ENCODE measurements around the gene HLA-A. TPM values are rescaled to one million over a fixed set of nuclear protein-coding genes. Genes with fewer than 3 reads are reported as not detected.
"Not testable (repeated sequence)": the region's sequence is repeated elsewhere in the genome, so short reads cannot be mapped to it uniquely, and the experiment has no call there.

Gene HLA-A
- total RNA-seq, 1 donor from 2014 or later: 1,482 TPM

DNA sequence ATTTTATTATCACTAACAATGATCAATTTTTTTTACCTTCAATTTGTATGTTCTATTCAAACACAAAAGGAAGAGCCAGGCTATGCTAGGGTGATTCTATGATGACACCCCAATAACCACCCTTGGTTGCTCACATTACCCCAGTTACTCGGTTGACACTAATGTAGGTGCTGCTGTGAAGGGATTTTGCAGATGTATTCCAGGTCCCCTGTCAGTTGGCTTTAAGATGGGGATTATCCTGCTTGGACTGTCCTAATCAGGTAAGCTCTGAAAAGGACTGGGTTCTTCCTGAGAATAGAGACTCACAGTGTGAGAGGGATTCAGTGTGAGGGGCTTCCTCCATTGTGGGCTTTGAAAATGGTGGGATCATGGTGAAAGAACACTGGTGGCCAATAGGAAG, 11.9 kb downstream of the HLA-A start:
- no peak for DNase-seq (ENCODE audit: low spot score)
- Mint-ChIP-seq H3K27ac (no peak overlapping the region), H3K9me3 (no peaks in the 10 kb centered on the region), H3K4me3 (no peak overlapping the region), H3K27me3 (ENCODE audit: insufficient read depth) (peaks cover 5% of the 10 kb centered on the region), H3K4me1 (ENCODE audit: low read depth) (peaks cover 4% of the 10 kb centered on the region), H3K36me3 (ENCODE audit: low read depth) (peaks cover 3% of the 10 kb centered on the region)
- intact Hi-C loops (cut with micrococcal nuclease): no loop called here

DNA sequence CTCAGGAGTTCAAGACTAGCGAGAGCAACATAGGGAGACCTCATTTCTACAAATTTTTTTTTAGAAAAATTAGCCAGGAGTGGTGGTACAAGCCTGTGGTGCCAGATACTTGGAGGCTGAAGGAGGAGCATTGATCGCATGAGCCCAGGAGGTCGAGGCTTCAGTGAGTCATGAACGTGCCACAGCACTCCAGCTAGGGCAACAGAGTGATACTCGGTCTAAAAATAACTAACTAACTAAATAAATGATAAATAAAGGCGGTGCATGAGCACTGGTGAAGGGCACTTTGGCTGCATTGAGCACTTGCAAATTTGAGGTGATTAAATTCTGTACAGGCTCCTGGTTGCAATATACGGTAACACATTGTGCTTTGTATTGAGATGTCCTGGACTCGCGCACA, 13.5 kb downstream of the HLA-A start:
- no peaks in the 10 kb centered on the region for H3K9me3 Mint-ChIP-seq
- intact Hi-C loops (cut with micrococcal nuclease): no loop called here
- H3K4me3 Mint-ChIP-seq: no peak overlapping the region
- no peak for DNase-seq (ENCODE audit: low spot score)
- peaks cover 1% of the 10 kb centered on the region for H3K36me3 Mint-ChIP-seq (ENCODE audit: low read depth)
- H3K27ac Mint-ChIP-seq: no peak overlapping the region
- H3K4me1 Mint-ChIP-seq (ENCODE audit: low read depth): peaks cover 8% of the 10 kb centered on the region
- peaks cover 5% of the 10 kb centered on the region for H3K27me3 Mint-ChIP-seq (ENCODE audit: insufficient read depth)

DNA sequence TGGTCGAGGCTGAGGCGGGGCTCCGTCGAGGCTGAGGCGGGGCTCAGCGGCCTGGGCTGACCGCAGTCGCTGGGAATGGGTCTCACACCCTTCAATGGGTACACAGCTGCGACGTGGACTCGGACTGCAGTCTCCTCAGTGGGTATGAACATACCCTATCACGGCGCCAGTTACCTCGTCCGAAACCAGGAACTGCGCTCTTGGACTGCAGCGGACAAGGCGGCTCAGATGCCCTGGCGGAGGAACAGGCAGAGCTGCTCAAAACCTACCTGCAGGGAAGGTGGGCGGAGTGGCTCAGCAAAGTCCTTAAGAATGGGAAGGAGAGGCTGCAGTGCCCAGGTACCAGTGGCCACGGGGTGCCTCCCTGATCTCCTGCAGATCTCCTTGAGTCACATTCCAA, 14.2 kb downstream of the HLA-A start:
- H3K9me3 Mint-ChIP-seq: no peaks in the 10 kb centered on the region

DNA sequence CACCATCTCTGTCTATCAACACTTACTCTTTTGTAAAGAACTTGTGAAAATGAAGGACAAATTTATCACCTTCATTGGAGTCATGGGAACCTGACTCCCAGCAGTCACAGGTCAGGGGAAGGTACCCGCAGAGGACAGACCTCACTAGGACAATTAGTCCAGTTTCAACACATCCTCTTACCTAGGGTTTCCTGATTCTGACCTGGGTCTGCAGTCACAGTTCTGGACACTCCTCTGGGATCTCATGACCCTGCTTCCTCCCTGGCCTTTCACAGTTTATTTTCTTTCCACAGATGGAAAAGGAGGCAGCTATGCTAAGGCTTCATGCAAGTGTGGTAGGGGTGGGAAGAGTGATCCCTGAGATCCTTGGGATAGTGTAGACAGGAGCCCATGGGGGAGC, 15.7 kb downstream of the HLA-A start:
- H3K9me3 Mint-ChIP-seq: no peaks in the 10 kb centered on the region
- no peak for DNase-seq (ENCODE audit: low spot score)
- peaks cover 1% of the 10 kb centered on the region for H3K36me3 Mint-ChIP-seq (ENCODE audit: low read depth)
- no peak overlapping the region for H3K27ac Mint-ChIP-seq
- peaks cover 8% of the 10 kb centered on the region for H3K4me1 Mint-ChIP-seq (ENCODE audit: low read depth)
- no peak overlapping the region for H3K4me3 Mint-ChIP-seq
- H3K27me3 Mint-ChIP-seq (ENCODE audit: insufficient read depth): peaks cover 6% of the 10 kb centered on the region
- intact Hi-C loops (cut with micrococcal nuclease): no loop called here

More for the DNA sequence above, 14.2 kb downstream of the HLA-A start:
- peaks cover 1% of the 10 kb centered on the region for H3K36me3 Mint-ChIP-seq (ENCODE audit: low read depth)
- H3K4me3 Mint-ChIP-seq: no peak overlapping the region
- intact Hi-C loops (cut with micrococcal nuclease): no loop called here
- DNase-seq (ENCODE audit: low spot score): no peak
- peaks cover 8% of the 10 kb centered on the region for H3K4me1 Mint-ChIP-seq (ENCODE audit: low read depth)
- peaks cover 5% of the 10 kb centered on the region for H3K27me3 Mint-ChIP-seq (ENCODE audit: insufficient read depth)
- H3K27ac Mint-ChIP-seq: no peak overlapping the region

DNA sequence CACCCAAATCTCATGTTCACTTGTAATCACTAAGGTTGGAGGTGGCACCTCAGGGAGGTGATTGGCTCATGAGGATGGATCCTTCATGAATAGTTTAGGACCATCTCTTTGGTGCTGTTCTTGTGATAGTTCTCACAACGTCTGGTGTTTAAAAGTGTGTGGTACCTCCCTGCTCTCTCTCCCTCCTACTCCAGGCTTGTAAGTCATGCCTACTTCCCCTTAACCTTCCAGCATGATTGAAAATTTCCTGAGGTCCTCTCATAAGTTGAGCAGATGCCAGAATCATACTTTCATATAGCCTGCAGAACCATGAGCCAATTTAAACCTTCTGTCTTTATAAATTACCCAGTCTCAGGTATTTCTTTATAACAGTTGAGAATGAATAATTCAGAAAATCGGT, 16.6 kb downstream of the HLA-A start:
- Mint-ChIP-seq H3K27me3 (ENCODE audit: insufficient read depth) (peaks cover 6% of the 10 kb centered on the region), H3K9me3 (no peaks in the 10 kb centered on the region), H3K4me3 (no peak overlapping the region), H3K27ac (no peak overlapping the region), H3K36me3 (ENCODE audit: low read depth) (peaks cover 1% of the 10 kb centered on the region), H3K4me1 (ENCODE audit: low read depth) (peaks cover 11% of the 10 kb centered on the region)
- DNase-seq (ENCODE audit: low spot score): no peak
- intact Hi-C loops (cut with micrococcal nuclease): no loop called here

DNA sequence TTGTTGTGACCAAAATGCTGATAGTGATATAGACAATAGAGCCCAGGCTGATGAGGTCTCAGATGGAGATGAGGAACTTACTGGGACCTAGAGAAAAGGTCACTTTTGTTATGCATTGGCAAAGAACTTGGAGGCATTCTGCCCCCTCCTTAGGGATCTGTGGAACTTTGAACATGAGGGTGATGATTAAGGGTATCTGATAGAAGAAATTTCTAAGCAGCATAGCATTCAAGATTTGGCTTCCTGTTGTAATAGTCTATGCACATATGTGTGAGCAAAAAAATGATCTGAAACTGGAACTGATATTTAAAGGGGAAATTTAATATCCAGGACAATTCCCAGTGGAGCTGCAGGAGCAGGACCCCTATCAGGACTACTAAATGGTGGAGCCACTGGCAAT, 17.1 kb downstream of the HLA-A start:
- H3K27me3 Mint-ChIP-seq (ENCODE audit: insufficient read depth): peaks cover 6% of the 10 kb centered on the region
- peaks cover 17% of the 10 kb centered on the region for H3K4me1 Mint-ChIP-seq (ENCODE audit: low read depth)
- no peak for DNase-seq (ENCODE audit: low spot score)
- H3K27ac Mint-ChIP-seq: no peak overlapping the region
- peaks cover 1% of the 10 kb centered on the region for H3K36me3 Mint-ChIP-seq (ENCODE audit: low read depth)
- intact Hi-C loops (cut with micrococcal nuclease): no loop called here
- no peaks in the 10 kb centered on the region for H3K9me3 Mint-ChIP-seq
- H3K4me3 Mint-ChIP-seq: no peak overlapping the region

DNA sequence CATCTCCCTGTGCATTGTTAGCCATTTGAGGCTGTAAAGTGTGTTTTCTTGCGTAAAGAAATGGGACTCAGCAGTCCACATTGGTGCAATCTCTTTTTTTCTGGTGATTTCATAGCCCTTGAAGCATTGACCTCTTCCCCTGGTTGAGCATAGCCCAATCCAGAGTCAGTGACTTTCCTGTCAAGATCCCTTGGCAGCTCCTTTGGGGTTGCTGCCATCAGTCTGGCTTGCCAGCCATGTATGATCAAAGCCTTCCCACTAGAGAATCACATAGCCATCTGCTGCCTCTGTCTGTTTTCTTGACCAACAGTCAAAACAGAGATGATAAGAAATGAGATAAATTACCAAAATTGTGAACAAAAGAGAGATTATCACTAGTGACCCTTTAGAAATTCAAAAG, 19.6 kb downstream of the HLA-A start:
- peaks cover 4% of the 10 kb centered on the region for H3K27me3 Mint-ChIP-seq (ENCODE audit: insufficient read depth)
- peaks cover 6% of the 10 kb centered on the region for H3K36me3 Mint-ChIP-seq (ENCODE audit: low read depth)
- intact Hi-C loops (cut with micrococcal nuclease): no loop called here
- H3K4me1 Mint-ChIP-seq (ENCODE audit: low read depth): peaks cover 40% of the 10 kb centered on the region
- H3K27ac Mint-ChIP-seq: no peak overlapping the region
- no peak overlapping the region for H3K4me3 Mint-ChIP-seq
- no peak for DNase-seq (ENCODE audit: low spot score)
- no peaks in the 10 kb centered on the region for H3K9me3 Mint-ChIP-seq

DNA sequence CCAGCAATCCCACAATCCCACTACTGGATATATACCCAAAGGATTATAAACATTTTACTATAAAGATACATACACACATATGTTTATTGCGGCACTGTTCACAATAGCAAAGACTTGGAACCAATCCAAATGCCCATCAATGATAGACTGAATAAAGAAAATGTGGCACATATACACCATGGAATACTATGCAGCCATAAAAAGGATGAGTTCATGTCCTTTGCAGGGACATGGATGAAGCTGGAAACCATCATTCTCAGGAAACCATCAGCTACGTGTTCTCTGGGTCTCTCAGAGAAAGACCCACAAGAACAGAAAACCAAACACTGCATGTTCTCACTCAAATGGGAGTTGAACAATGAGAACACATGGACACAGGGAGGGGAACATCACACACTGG, 21.4 kb downstream of the HLA-A start:
- not testable (repeated sequence) for H3K36me3 Mint-ChIP-seq (ENCODE audit: low read depth); H3K27me3 Mint-ChIP-seq (ENCODE audit: insufficient read depth); H3K9me3 Mint-ChIP-seq; DNase-seq (ENCODE audit: low spot score); H3K27ac Mint-ChIP-seq
- intact Hi-C loops (cut with micrococcal nuclease): loop anchor here (2.0 kb wide), 1 partner anchor 103 kb away; the partner anchor contains the start of gene PPP1R11
- Mint-ChIP-seq H3K4me3 (peak overlapping the region; percentile 21), H3K4me1 (ENCODE audit: low read depth) (peaks cover 48% of the 10 kb centered on the region)

DNA sequence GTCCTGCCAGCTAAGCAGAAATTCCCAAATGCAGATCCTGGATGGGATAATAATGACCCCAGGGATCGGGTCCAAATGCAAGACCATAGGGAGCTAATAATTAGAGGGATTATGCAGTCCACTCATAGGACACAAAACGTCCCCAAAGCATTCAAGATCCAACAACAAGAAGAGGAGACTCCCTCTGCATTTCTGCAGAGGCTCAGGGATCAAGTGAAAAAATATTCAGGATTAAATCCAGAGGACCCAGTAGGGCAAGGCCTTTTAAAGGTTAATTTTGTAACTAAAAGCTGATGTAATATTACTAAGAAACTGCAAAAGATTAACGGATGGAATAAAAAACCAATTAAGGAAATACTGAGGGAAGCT, 22.2 kb downstream of the HLA-A start:
- Mint-ChIP-seq H3K27me3 (ENCODE audit: insufficient read depth) (peaks cover 1% of the 10 kb centered on the region), H3K4me3 (peak overlapping the region; percentile 92)
- intact Hi-C loops (cut with micrococcal nuclease): loop anchor here (2.0 kb wide), 1 partner anchor 102 kb away; the partner anchor contains the start of gene PPP1R11

DNA sequence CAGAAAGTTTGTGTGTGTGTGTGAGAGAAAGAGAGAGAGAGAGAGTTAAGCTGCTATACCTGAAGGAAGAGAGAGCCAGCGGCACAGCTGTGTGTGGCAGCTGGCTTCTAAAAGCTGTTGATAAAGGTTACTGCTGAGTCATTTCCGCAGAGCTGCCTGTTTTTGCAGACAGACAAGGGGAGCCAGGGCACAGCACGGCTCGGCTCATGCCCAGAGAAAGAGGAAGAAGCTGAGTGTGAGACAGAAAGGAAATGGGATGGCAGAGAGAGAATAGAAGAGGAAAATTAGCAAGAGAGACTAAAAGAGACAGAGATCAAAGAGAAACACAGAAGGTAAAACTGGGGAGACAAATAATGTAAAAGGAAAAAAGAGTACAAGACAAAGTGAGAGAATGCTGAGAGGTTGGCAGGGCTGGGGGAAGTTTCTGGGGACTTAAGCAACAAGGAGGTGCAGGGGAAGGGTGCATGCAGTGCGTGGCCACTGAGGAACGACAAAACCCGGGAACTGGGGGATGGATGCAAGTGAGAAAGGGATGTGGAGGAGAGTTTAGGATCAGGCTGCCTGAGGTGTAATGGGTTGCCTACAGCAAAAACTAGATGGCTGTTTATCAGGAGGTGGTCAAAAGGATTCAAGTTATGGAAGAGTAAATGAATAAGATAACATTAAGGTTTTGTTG, 22.7 kb downstream of the HLA-A start:
- Mint-ChIP-seq H3K27ac (peak overlapping the region; percentile 97), H3K4me3 (peak overlapping the region; percentile 92), H3K36me3 (ENCODE audit: low read depth) (peaks cover 6% of the 10 kb centered on the region), H3K27me3 (ENCODE audit: insufficient read depth) (peaks cover 1% of the 10 kb centered on the region), H3K4me1 (ENCODE audit: low read depth) (peaks cover 40% of the 10 kb centered on the region), H3K9me3 (no peaks in the 10 kb centered on the region)
- peak; percentile 76 for DNase-seq (ENCODE audit: low spot score)
- intact Hi-C loops (cut with micrococcal nuclease): loop anchor here (1.0 to 5.0 kb wide), 6 partner anchors 11 to 207 kb away; partner anchors contain the start of genes HLA-A and PPP1R11

More for the DNA sequence above, 22.2 kb downstream of the HLA-A start:
- peaks cover 6% of the 10 kb centered on the region for H3K36me3 Mint-ChIP-seq (ENCODE audit: low read depth)
- H3K9me3 Mint-ChIP-seq: no peaks in the 10 kb centered on the region
- H3K4me1 Mint-ChIP-seq (ENCODE audit: low read depth): peaks cover 42% of the 10 kb centered on the region
- H3K27ac Mint-ChIP-seq: peak overlapping the region; percentile 97
- DNase-seq (ENCODE audit: low spot score): no peak

DNA sequence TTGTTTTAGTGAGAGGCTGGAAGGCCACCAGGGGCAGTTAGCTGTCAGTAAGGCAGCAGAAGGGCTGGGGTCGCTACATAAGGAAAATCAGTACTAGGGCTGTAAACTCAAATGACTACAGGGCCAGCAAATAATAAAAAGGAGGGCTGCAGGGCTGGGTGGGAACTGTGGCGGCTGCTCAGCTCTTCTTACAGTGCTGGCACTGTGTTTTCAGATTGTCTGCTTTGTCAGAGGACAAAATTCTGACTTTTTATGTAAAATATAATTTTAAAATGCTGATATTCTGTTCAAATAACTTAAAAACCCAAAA, 23.2 kb downstream of the HLA-A start:
- intact Hi-C loops (cut with micrococcal nuclease): loop anchor here (1.0 to 5.0 kb wide), 6 partner anchors 11 to 207 kb away; partner anchors contain the start of genes HLA-A and PPP1R11
- H3K4me3 Mint-ChIP-seq: peak overlapping the region; percentile 92

DNA sequence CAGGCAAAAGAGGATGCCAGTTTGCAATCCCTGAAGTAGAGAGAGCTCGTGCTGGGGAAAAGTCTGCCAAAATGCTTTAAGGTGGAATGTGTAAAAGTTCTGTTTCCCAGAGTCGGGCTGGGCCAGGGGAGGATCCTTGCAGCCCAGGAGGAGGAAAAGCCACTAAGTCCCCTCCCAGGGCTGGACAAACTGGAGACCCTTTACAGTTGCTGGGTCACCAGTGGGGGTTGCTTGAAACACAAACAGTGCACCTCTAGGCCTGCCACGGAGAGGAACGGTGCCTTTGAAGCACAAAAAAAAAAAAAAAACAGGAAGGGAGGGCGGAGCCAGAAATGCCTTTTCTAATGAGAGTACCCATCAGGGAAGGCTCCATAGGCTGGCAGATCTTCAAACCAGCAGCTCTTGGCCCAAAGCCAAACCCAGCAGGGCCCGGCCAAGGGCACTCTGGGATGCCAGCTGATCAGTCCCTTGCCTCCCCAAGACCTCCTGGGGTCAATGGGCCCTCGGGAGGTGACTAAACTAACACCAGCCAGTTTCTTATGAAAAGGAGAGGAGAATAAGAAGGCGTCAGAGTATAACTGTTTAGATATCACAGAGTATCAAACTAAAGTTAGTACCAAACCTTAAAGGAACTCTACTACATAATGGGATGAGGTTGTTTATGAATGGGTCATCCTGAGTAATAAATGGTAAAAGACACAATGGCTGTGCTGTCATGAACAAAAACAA, 23.7 kb downstream of the HLA-A start:
- H3K4me3 Mint-ChIP-seq: peak overlapping the region; percentile 92
- peak overlapping the region; percentile 97 for H3K27ac Mint-ChIP-seq
- peaks cover 40% of the 10 kb centered on the region for H3K4me1 Mint-ChIP-seq (ENCODE audit: low read depth)
- intact Hi-C loops (cut with micrococcal nuclease): loop anchor here (1.0 to 5.0 kb wide), 7 partner anchors 10 to 206 kb away; partner anchors contain the start of genes HLA-A and PPP1R11
- no peaks in the 10 kb centered on the region for H3K9me3 Mint-ChIP-seq
- H3K27me3 Mint-ChIP-seq (ENCODE audit: insufficient read depth): peaks cover 1% of the 10 kb centered on the region
- peaks cover 5% of the 10 kb centered on the region for H3K36me3 Mint-ChIP-seq (ENCODE audit: low read depth)
- peak; percentile 48 for DNase-seq (ENCODE audit: low spot score)

More for the DNA sequence above, 23.2 kb downstream of the HLA-A start:
- Mint-ChIP-seq H3K9me3 (no peaks in the 10 kb centered on the region), H3K4me1 (ENCODE audit: low read depth) (peaks cover 40% of the 10 kb centered on the region), H3K27ac (peak overlapping the region; percentile 97), H3K27me3 (ENCODE audit: insufficient read depth) (peaks cover 1% of the 10 kb centered on the region), H3K36me3 (ENCODE audit: low read depth) (peaks cover 5% of the 10 kb centered on the region)
- no peak for DNase-seq (ENCODE audit: low spot score)

DNA sequence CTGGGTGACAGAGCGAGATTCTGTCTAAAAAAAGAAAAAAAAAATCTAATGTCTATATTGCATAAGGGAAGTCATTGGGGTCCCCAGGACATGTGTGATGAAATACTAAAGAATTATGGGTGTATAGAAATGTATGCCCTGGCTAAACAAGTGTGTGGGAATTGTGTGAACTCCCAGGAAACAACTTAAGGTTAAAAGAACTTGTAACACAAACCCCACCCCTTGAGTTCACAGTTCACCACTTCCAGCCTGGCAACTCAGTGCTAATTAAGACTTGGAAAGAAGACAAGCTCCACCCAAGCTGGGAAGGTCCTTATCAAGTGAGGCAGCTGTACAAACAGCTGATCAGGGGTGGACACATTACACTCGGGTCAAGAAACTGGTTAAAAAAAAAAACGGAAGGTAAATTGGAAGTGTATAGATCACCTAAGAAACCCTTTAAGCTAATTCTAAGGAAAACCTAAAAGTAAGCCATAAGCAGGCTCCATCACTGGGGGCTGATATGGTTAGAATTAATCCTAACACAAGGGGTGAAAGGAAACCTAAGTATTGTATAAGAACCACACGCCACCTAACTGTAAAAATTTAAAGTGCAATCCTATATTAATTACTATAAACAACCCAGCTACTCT, 25.2 kb downstream of the HLA-A start:
- intact Hi-C loops (cut with micrococcal nuclease): loop anchor here (1.0 to 5.0 kb wide), 3 partner anchors 45 to 205 kb away; no protein-coding TSS in a partner anchor
- no peak overlapping the region for H3K4me3 Mint-ChIP-seq
- H3K27me3 Mint-ChIP-seq (ENCODE audit: insufficient read depth): peaks cover under 1% of the 10 kb centered on the region
- peak overlapping the region; percentile 22 for H3K27ac Mint-ChIP-seq
- peaks cover 47% of the 10 kb centered on the region for H3K4me1 Mint-ChIP-seq (ENCODE audit: low read depth)
- peaks cover 9% of the 10 kb centered on the region for H3K36me3 Mint-ChIP-seq (ENCODE audit: low read depth)
- H3K9me3 Mint-ChIP-seq: no peaks in the 10 kb centered on the region
- DNase-seq (ENCODE audit: low spot score): no peak
